Stimulated activated CD4-positive, alpha-beta T cell treated with anti-CD3 and anti-CD28 coated beads, Interleukin-12 subunit alpha, Interleukin-12 subunit beta, amount 100 ng/mL, for 48 hours (primary cell): Measurements from ENCODE around the gene SASS6.

Experiments
- DNase-seq, 3 donors: peaks; one replicate each; pipeline ENCODE4 v3.0.0-alpha.2; 2020; ENCODE audit warnings: low read depth in 2 of 3, low spot score in 1 of 3

The SASS6 gene

DNA sequence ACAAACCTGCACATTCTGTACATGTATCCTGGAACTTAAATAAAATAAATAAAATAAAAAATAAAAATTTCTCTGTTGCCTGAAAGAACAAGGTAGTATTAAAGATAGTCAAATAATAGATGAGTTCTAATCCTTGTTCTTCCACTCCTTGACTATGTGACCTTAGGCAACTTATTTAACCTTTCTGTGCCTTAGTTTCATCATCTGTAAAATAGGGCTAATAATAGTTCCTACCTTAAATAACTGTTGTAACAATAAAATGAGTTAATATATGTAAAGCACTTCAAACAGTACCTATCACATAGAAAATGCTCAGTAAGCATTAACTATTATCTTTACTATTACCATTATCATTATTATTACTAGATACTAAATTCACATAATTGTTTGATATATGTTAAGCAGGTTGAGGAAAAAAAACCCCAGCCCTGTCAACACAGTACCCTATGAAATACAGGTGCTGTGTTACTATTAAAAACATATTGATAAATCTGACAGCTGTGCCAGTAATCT lies 23.1 kb downstream of the SASS6 start:
- DNase-seq: no peak

DNA sequence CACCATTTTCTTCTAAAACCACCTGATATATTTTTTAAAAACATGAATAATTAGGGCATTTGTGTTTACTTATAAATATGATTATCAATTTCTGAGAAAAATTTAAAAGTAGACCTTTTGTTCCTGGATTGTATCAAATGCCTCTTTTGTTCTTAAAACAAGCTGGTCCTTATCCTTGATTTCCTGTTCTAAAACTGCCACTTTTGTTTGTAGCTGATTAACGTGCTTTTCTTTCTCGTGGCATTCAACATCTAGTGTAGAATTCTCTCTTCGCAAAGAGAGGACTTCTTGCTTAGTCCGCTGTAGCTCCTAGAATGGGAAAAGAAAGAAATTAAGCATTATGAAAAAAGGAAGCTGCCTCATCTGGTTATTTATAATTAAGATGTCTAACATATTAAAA lies 25.0 kb downstream of the SASS6 start:
- DNase-seq: no peak

DNA sequence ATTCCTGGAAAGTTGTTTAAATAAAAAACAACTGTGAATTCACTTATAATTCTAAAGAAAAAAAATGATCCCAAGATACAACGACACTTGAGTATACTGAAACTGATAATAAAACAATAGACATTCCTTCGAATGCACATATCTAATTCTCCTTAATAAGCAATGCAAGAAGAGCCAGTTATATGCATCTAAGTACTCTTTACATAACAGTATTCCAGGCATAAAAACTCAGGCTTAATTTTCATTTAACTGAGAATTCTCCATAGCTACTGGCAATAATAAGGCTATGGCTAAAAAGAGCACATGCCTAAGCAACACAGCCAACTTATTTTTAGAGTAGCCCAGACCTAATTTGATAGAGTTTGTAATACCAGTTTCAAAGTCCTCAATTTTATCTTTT lies 31.2 kb downstream of the SASS6 start:
- DNase-seq: no peak

DNA sequence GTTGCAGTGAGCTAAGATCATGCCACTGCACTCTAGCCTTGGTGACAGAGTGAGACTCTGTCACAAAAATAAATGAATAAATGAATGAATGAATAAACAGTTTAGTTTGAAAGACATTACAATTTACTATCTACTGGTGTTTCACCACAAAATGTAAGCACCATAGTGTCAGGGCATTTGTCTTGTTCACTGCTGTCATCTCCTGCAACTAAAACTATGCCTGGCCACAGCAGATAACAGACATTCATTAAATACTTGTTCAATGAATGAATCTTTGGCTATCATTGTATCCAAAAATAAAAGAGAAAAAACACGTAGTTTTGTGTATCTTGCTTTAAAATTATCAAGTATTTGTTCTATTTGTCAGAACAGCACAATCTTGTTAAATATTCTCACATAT lies 32.5 kb downstream of the SASS6 start:
- no peak for DNase-seq

DNA sequence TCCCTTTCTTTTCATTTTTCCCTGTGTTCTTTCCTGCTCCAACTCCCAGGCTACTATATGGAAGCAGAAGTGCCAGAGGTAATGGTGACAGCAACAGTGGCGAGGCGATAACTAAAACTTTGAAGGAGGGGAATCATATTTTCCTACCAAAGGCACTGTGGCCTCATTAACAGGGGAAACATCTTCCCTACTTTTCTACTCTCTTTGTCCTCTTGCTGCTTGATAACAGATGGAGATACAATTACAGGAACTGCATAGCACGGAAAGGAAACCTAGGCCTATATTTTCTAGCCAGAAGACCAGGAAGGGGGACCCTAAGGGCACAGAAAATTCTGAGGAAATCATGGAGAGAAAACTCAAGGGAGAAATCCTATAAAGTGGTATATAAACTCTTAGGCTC lies 42.3 kb downstream of the SASS6 start:
- no peak for DNase-seq

DNA sequence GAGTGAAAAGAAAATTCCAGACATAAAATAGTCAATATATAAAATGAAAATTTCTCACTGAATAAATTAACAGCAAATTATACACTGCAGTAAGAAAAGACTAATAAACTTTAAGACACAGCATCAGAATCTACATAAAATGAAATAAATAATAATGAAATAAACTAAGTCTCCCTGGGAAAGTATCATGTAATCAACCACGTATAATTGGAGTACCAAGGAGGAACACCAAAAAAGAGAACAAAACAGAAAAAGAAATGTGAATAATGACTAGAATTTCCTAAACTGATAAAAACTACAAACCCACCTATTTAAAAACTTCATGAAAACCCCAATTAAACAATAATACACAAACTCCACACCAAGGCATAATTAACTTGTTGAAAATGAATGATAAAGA lies 43.6 kb downstream of the SASS6 start:
- DNase-seq: no peak

DNA sequence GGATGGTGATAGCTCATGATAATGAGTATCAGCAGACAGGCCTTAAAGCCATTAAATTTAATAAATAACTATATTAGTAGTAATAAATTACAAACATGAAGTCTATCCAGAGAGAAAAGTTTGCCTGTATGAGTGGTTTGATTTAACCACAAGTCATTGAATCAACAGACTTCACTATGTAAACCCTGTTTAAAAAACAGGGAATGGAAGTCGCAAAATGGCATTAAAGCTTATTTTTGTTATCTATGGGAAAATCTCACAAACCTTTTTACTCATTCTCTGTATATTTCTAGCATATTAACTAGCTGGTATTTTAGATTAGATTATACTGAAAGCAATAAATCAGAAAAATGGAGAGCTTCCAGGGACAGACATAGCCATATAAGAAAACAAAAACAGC lies 45.3 kb downstream of the SASS6 start:
- no peak for DNase-seq

DNA sequence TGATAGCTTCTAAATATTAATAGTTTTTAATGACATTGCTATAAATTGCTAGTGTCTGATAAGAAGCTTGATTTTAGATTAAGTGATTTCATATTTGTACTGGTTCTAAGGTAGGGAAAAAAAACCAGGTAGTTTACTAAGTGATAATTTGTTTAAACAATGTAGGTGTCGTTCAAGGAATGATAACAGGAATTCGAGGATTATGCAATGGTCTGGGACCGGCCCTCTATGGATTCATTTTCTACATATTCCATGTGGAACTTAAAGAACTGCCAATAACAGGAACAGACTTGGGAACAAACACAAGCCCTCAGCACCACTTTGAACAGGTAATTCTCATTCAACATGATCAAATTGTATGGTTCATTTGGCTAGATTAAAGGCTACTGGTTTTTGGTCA lies 52.4 kb downstream of the SASS6 start:
- no peak for DNase-seq

DNA sequence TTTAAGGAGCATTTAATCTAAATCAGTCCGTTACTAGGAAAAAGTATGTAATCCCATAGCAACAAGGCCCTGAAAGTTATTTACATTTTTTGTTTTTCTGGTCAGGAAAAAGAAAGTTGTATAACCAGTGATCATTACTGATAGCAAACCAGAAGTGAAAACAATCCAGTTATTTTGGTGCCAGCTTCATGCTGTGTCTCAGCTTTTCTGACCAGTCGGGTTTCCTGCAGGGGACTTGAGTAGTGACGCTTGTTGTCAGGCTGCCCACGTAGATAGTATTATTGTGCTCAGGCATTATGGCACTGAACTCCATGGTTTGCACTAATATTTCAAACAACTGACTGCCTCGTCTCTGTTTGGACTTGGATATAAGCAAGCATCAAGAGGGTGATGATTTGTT lies 55.2 kb downstream of the SASS6 start:
- no peak for DNase-seq

DNA sequence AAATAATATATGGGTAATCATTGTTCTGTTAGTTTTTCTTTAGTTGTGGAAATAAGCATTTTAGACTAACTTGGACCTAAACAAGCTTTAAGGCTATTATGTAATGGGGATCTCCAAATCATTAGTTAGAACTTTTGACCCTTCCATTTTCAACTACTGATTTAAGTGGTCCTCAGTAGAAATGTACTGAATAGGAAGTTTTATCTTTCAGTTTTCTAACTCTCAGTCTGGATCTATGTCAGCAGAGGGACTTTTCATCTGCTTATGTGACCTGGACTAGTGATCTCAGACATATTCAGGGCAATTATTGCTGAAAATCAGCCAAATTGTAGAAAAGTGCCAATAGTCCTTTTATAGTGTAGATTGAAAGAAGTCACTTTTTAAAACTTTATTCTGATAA lies 56.0 kb downstream of the SASS6 start:
- DNase-seq: no peak

DNA sequence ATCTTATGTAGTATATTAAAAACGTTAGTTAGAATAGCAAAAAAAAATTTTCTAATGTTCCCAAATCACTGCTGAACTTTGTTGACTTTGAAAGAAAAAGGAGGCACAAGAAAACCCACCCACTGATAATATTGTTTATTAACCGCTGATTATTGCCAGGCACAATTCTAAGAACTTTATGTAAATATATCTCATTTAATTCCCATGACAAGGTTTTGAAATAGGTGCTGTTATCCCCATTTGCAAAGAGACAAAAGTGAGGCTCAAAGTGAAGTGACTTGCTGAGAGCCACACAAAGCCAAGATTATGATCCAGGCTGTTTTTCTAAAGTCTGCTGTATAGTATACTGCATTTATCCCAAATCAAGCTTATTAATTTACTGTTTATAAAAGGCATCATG lies 56.4 kb downstream of the SASS6 start:
- DNase-seq: no peak

DNA sequence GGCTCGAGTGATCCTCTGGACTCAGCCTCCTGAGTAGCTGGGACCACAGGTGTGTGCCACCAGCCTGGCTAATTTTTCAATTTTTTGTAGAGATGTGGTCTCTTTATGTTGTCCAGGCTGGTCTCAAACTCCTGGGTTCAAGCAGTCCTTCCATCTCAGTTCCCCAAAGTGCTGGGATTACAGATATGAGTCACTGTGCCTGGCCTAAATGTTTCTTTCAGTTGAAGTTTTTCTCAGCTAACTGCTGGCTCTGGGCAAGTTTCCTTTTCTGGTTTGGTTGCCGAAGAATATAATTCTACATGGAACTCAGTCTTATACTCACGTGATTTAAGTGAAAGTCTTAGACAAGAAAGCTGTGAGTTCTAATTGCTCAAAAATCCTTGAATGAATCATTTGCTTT lies 57.0 kb downstream of the SASS6 start:
- no peak for DNase-seq

DNA sequence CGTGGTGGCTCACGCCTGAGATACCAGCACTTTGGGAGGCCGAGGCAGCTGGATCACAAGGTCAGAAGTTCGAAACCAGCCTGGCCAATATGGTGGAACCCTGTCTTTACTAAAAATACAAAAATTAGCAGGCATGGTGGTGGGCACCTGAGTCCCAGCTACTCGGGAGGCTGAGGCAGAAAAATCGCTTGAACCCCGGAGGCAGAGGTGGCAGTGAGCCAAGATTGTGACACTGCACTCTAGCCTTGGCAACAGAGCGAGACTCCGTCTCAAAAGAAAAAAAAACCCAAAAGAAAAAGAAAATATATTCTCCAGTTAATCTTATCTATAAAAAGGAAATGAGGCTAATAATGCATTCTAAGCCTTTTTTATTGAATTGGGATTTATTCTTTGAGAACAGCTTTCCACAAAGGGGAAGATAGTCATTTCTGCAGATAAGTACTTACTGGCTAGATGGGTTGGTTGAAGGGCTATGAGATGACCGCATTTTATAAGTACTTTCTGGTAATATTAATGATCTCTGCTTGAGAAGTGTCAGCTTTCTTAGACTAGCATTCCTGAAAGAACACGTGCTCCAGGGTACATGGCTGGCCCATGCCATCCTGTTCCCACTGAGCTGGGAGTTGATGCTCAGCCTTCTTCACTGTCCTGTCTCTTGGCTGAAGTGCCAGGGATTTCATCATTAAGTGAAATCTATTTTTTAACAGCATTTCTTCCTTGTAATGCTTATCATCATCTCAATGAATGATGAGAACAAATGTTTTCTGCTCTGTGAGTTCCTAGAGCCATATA lies 57.9 kb downstream of the SASS6 start:
- no peak for DNase-seq

DNA sequence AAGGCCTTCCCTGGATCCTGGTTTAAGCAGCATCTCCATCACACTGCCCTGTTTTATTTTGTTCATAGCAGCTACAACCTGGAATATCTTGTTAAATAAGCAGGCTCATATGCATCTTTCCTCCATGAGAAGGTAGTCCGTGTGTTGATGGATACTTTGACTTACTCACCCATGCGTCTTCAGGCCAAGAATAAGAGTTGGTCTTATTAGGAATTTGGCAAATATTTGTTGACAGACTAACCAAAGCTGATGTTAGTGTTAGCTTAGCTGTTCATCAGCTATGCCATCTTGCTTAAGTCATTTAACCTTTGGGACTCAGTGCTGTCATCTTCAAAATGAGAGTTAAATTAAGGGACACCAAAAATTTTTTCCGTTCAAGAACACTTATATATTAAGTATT lies 59.2 kb downstream of the SASS6 start:
- DNase-seq: no peak

DNA sequence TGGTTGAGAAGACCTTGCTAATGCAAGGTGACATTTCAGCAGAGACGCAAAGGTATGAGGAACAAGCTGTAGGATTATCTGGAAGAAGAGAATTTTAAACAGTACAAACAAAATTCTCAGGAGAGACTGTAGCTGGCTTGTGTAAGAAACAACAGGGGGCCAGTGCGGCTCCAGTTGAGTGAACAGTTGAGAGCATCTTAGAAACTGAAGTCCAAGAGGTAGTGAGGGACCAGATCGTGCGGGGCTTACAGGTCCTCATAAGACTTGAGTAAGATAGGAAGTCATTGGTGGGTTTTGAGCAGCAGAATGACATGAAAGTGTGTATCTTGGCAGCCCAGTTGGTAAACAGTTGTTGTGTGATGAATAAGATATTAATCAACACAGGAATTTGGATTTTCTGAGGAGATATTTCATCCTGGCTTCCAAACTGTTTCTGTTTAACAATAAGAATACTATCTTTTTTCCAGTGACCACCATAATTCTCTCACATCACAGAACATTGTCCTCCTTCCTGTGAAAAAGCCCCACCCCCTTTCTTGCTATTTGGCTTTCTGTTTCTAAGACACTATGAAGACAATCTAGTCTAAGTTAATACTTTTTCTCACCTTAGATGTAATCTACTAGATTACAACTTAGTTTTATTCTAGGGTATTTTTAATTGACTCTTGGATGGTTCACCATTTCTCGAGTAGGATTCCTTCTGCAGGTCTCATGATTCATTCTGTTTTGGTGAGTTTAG lies 62.4 kb downstream of the SASS6 start:
- DNase-seq: no peak

DNA sequence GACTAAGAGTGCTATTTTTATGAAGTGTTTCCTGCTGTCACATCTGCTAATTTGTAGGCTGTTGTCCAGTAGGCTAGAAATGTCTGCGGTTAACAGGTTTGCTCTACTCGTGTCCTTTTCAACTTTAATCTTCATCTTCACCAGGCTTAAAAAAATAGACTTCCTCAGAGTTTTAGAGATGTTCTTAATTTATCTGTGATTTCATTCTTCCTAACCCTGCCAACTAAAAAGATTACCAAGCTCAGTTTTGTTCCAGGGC lies 66.8 kb downstream of the SASS6 start:
- no peak for DNase-seq

DNA sequence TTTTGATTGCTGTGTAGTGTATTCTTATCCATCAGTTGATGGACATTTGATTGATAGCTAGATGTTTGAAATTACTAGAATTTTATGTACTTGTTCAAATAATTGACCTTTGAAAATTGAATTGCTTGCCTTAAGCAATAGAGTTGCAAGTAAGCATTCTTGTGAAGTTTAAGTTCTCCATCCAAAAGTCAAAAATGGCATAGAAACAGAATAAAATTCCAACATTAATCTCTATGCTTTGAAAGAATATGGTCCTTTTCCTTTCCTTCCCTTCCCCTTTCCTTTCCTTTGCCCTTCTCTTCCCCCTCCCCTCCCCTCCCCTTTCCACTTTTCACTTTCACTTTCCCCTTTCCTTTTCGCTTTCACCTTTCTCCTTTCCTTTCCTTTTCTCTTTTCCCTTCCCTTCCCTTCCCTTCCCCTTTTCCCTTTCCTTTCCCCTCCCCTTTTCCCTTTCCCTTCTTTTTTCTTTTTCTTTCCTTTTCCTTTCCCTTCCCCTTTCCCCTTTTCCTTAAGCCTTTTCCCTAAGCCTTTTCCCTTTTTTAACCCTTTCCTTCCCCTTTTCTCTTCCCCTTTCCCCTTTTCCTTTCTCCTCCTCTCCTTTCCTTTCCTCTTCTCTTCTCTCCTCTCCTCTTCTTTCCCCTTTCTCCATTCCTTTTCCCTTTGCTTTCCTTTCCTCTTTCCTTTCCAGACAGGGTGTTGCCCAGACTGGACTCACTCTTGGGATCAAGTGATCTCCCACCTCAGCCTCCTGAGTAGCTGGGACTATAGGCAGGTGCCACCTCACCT lies 67.4 kb downstream of the SASS6 start:
- DNase-seq: no peak

DNA sequence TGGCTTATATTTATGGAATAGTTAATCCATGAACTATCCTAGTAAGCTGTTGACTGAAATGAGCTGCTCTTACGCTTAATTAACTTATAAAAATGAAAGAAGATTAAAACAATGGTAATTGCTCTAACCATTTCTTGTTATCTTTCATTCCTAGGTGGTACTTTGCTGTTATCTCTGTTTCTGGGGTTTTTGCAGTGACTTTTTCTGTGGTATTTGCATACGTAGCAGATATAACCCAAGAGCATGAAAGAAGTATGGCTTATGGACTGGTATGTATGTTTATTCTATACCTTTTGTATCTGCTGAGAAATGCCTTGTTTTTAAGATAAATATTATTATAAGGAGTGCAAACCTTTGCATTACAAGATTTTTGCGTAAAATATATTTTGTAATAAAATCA lies 71.0 kb downstream of the SASS6 start:
- no peak for DNase-seq

DNA sequence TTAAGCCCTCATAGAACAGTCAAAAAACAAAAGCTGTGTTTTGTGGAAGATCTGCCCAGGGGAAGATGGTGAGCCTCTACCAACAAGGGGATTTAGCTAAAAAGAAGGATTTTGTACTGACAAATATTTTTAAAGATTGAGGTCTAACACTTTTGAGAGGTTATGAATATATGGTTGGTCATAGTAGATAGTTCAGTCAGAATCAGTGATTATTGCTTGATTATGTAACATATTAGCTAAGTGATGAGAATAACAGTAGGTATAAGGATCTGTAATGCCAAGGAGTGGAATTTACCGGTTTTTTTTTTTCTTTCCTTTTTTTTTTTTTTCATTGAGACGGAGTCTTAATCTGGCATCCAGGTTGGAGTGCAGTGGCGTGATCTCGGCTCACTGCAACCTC lies 79.0 kb downstream of the SASS6 start:
- DNase-seq: no peak

DNA sequence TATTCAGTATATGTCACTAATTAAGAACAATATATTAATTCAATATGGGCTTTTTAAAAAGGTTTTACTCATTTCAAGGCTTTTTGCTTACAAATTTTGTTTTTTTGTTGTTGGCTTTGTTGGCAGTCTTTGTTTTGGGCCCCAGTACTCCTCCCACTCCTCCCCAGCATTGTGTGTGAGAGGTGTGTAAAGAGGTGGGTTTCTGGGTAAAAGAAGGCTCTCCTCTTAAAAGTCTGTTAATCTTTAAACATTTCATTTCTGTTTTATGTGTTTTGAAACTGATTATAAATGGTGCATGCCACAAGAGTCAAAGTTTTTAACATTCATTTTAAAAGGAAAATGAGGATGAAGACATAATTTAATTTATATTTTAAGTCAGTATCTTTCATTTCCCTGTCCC lies 79.6 kb downstream of the SASS6 start:
- DNase-seq: no peak

DNA sequence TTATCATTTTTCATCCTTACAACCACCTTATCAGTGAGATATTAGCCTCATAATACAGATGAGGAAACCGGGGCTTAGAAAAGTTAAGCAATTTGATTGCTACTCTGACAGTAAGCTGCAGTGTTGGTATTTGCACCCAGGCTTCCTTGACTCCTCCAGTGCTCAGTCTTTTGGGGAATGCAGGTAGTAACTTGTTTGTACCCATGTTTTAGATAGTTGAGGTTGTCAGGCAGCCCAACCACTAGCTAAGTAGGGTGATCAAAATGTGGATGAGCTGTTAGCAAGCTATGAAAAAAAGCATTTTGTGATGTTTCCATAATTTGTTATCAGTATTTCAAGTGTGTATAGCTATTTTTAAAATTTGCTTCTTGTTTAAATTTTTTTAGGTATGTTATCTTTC lies 80.8 kb downstream of the SASS6 start:
- DNase-seq: no peak

DNA sequence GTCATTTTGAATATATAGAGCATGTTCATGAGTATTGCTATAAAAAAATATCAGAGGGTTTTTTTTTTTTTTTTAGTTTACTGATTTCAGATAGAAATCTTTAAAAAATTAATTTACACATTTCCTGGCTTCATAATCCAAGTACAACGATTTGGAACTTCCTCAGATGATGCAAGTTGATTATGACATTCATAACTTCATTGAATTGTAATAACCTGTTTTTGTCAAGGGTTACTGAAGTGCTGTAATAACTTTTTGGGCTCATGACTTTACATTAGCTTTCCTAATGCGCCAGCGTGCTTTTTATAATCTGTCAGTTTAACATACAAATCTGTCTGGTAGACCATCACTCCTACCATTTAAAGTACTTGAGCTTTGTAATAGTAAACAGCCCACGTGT lies 81.3 kb downstream of the SASS6 start:
- no peak for DNase-seq
